H1 (cell line): ENCODE measurements around the gene CENPM. TPM values are rescaled to one million over a fixed set of nuclear protein-coding genes. Genes with fewer than 3 reads are reported as not detected.
A peak's percentile ranks its signal among the peaks of the same experiment; 100 is the strongest.

ENCODE experiments used
- CTCF ChIA-PET: fragments of 300-600 bp; sonication (Branson Sonifier 250); formaldehyde crosslinking; loops from one replicate; lab custom pipeline; 2021; ENCODE audit not compliant: partially characterized antibody; lab: Charles Lee
- POLR2A ChIA-PET: fragments of 300-600 bp; sonication (Branson Sonifier 250); formaldehyde crosslinking; loops from one replicate; lab custom pipeline; 2021; ENCODE audit warnings: inconsistent platforms; ENCODE audit not compliant: partially characterized antibody; lab: Charles Lee
- DNase-seq, 2 experiments: peaks; one replicate each; pipeline versions ENCODE4 v3.0.0 to v3.0.0-alpha.2; 2010 to 2022; ENCODE audit warnings: low spot score in 2 of 2, low read depth in 1 of 2, mixed read lengths in 1 of 2
- FAIRE-seq: peaks from 2 replicates; lab custom pipeline; 2011; peaks lifted over from hg19 to GRCh38; lab: Jason Lieb, UNC
- H2AFZ ChIP-seq: 2 replicates; pipeline ENCODE4 v1.8.1; 2012; ENCODE audit warnings: low read length, inconsistent platforms
- H2AK5ac ChIP-seq: 2 replicates; pipeline ENCODE4 v1.6.1; 2013; ENCODE audit warnings: low read depth, low read length
- H2BK120ac ChIP-seq: replicated peaks from 2 replicates; pipeline ENCODE3; 2013; ENCODE audit warnings: low read depth, low read length, inconsistent platforms
- H2BK12ac ChIP-seq: 2 replicates; pipeline ENCODE4 v1.6.1; 2013; ENCODE audit warnings: low read depth, low read length
- H2BK15ac ChIP-seq: 2 replicates; pipeline ENCODE4 v1.6.1; 2013; ENCODE audit warnings: low read length
- H2BK20ac ChIP-seq: 2 replicates; pipeline ENCODE4 v1.6.1; 2013; ENCODE audit warnings: low read length
- H2BK5ac ChIP-seq: 2 replicates; pipeline ENCODE4 v1.6.1; 2013; ENCODE audit warnings: low read depth, low read length
- H3K14ac ChIP-seq: 2 replicates; pipeline ENCODE4 v1.6.1; 2013; ENCODE audit warnings: inconsistent platforms; ENCODE audit not compliant: insufficient read length
- H3K18ac ChIP-seq: 2 replicates; pipeline ENCODE4 v1.6.1; 2013; ENCODE audit warnings: low read length; ENCODE audit errors: extremely low read depth
- H3K23ac ChIP-seq: 2 replicates; pipeline ENCODE4 v1.6.1; 2013; ENCODE audit warnings: inconsistent platforms; ENCODE audit not compliant: insufficient read length
- H3K23me2 ChIP-seq: 2 replicates; pipeline ENCODE4 v1.6.1; 2013; ENCODE audit warnings: low read depth, low read length
- H3K27ac ChIP-seq: 2 replicates; pipeline ENCODE4 v1.6.1; 2011; ENCODE audit warnings: low read depth, low read length, inconsistent platforms
- H3K27me3 ChIP-seq, 4 experiments: replicated peaks in 1 of 4; 1 replicate in 1 of 4; 2 replicates in 3 of 4; pipeline versions ENCODE4 v1.6.1 to v1.8.1; 2011 to 2013; ENCODE audit warnings: low read length in 3 of 4, mild to moderate bottlenecking in 3 of 4, inconsistent platforms in 2 of 4, mixed read lengths in 2 of 4, moderate library complexity in 1 of 4; ENCODE audit not compliant: control insufficient read depth in 3 of 4, insufficient read depth in 3 of 4; ENCODE audit errors: extremely low read depth in 1 of 4
- H3K36me3 ChIP-seq, 4 experiments: 2 replicates each; pipeline versions ENCODE4 v1.6.1 to v1.8.1; 2011 to 2013; ENCODE audit warnings: mild to moderate bottlenecking in 4 of 4, low read length in 3 of 4, moderate library complexity in 2 of 4, control low read depth in 1 of 4, inconsistent platforms in 1 of 4; ENCODE audit not compliant: insufficient read depth in 4 of 4, control insufficient read depth in 2 of 4
- H3K4ac ChIP-seq: replicated peaks from 2 replicates; pipeline ENCODE3; 2013; ENCODE audit warnings: low read length, low read depth, mixed read lengths, inconsistent platforms; ENCODE audit not compliant: insufficient read length
- H3K4me1 ChIP-seq, 4 experiments: replicated peaks in 1 of 4; 1 replicate in 1 of 4; 2 replicates in 3 of 4; pipeline versions ENCODE4 v1.6.1 to v1.8.1; 2011 to 2013; ENCODE audit warnings: low read length in 3 of 4, inconsistent platforms in 2 of 4, mixed read lengths in 1 of 4; ENCODE audit not compliant: insufficient read depth in 4 of 4, control insufficient read depth in 3 of 4
- H3K4me2 ChIP-seq, 2 experiments: 2 replicates each; pipeline versions ENCODE4 v1.6.1 to v1.8.1; 2011 to 2013; ENCODE audit warnings: low read depth in 2 of 2, low read length in 2 of 2, control low read depth in 1 of 2, inconsistent platforms in 1 of 2, mild to moderate bottlenecking in 1 of 2; ENCODE audit not compliant: insufficient read depth in 1 of 2
- H3K4me3 ChIP-seq, 4 experiments: fragments of 200-600, 300-600 bp in 1 of 4; sonication (generic), shearing (Covaris generic), sonication (Bioruptor Twin) in 1 of 4; 2 replicates each; pipeline versions ENCODE4 v1.5.1 to v1.8.1; 2011 to 2016; ENCODE audit warnings: low read length in 4 of 4, low read depth in 3 of 4, control low read depth in 2 of 4, inconsistent platforms in 2 of 4, mild to moderate bottlenecking in 2 of 4, mixed read lengths in 1 of 4, moderate library complexity in 1 of 4; ENCODE audit not compliant: insufficient read depth in 2 of 4; ENCODE audit errors: extremely low read depth in 1 of 4
- H3K56ac ChIP-seq: replicated peaks from 2 replicates; pipeline ENCODE3; 2013; ENCODE audit warnings: low read depth, mild to moderate bottlenecking, mixed read lengths, low read length, inconsistent platforms; ENCODE audit not compliant: insufficient read length
- H3K79me1 ChIP-seq: 2 replicates; pipeline ENCODE4 v1.6.1; 2013; ENCODE audit warnings: low read depth, low read length, control low read depth
- H3K79me2 ChIP-seq, 2 experiments: 2 replicates each; pipeline versions ENCODE4 v1.6.1 to v1.8.1; 2012 to 2013; ENCODE audit warnings: low read length in 2 of 2, mild to moderate bottlenecking in 2 of 2, inconsistent platforms in 1 of 2; ENCODE audit not compliant: insufficient read depth in 2 of 2, control insufficient read depth in 1 of 2
- H3K9ac ChIP-seq, 4 experiments: replicated peaks in 1 of 4; 1 replicate in 1 of 4; 2 replicates in 3 of 4; pipeline versions ENCODE4 v1.6.1 to v1.8.1; 2011 to 2013; ENCODE audit warnings: low read depth in 3 of 4, low read length in 3 of 4, control low read depth in 2 of 4, mild to moderate bottlenecking in 2 of 4, moderate library complexity in 2 of 4, inconsistent platforms in 1 of 4; ENCODE audit errors: extremely low read depth in 1 of 4
- H3K9me3 ChIP-seq, 2 experiments: 2 replicates each; pipeline versions ENCODE4 v1.6.1 to v1.8.1; 2012 to 2013; ENCODE audit warnings: mild to moderate bottlenecking in 2 of 2, moderate library complexity in 2 of 2, control low read depth in 1 of 2, inconsistent platforms in 1 of 2, low read depth in 1 of 2, low read length in 1 of 2, mixed read lengths in 1 of 2; ENCODE audit not compliant: insufficient read depth in 2 of 2
- H4K20me1 ChIP-seq, 2 experiments: replicated peaks in 1 of 2; 2 replicates each; pipeline versions ENCODE3 to v1.8.1; 2011 to 2013; ENCODE audit warnings: inconsistent platforms in 2 of 2, low read length in 2 of 2, mild to moderate bottlenecking in 1 of 2; ENCODE audit not compliant: insufficient read depth in 2 of 2, control insufficient read depth in 1 of 2
- H4K5ac ChIP-seq: 2 replicates; pipeline ENCODE4 v1.6.1; 2013; ENCODE audit warnings: low read length, low read depth, mixed read lengths, inconsistent platforms; ENCODE audit not compliant: insufficient read length
- H4K8ac ChIP-seq: 2 replicates; pipeline ENCODE4 v1.8.0; 2013; ENCODE audit warnings: mild to moderate bottlenecking, moderate library complexity, low read length, inconsistent platforms; ENCODE audit not compliant: insufficient read depth; ENCODE audit errors: extremely low read depth
- H4K91ac ChIP-seq: replicated peaks from 2 replicates; pipeline ENCODE3; 2013; ENCODE audit warnings: low read length, mixed read lengths, inconsistent platforms; ENCODE audit not compliant: insufficient read length
- HDAC2 ChIP-seq, 2 experiments: fragments of 300-600 bp in 1 of 2; sonication (generic) in 1 of 2; IDR thresholded peaks; 2 replicates each; pipeline ENCODE4 v1.6.1; 2011 to 2012; ENCODE audit warnings: low read depth in 2 of 2, low read length in 2 of 2, mild to moderate bottlenecking in 2 of 2, moderate library complexity in 2 of 2, borderline replicate concordance in 1 of 2, inconsistent platforms in 1 of 2
- JUN ChIP-seq: IDR thresholded peaks from 2 replicates; pipeline ENCODE4 v1.6.1; 2011; ENCODE audit warnings: low read depth, mild to moderate bottlenecking, improper control_type of control experiment, low read length
- POLR2AphosphoS5 ChIP-seq: IDR thresholded peaks from 2 replicates; pipeline ENCODE4 v1.6.1; 2011; ENCODE audit warnings: low read depth, low read length
- POU5F1 ChIP-seq: IDR thresholded peaks from 2 replicates; pipeline ENCODE4 v1.6.1; 2011; ENCODE audit warnings: low read depth, mild to moderate bottlenecking, low read length, moderate library complexity
- RBBP5 ChIP-seq: IDR thresholded peaks from 2 replicates; pipeline ENCODE4 v1.7.1; 2012; ENCODE audit warnings: low read depth, mild to moderate bottlenecking, inconsistent platforms, low read length, moderate library complexity, borderline replicate concordance
- RFX5 ChIP-seq: IDR thresholded peaks from 2 replicates; pipeline ENCODE4 v1.6.1; 2011; ENCODE audit warnings: low read depth, low read length, improper control_type of control experiment, borderline replicate concordance
- SAP30 ChIP-seq: fragments of 300-600 bp; sonication (generic); IDR thresholded peaks from 2 replicates; pipeline ENCODE4 v1.7.1; 2012; ENCODE audit warnings: low read length, moderate library complexity, mild to moderate bottlenecking, inconsistent platforms; ENCODE audit not compliant: insufficient read depth, insufficient replicate concordance
- SP2 ChIP-seq: IDR thresholded peaks from 2 replicates; pipeline ENCODE4 v1.6.1; 2012; ENCODE audit warnings: mild to moderate bottlenecking, low read length, inconsistent platforms
- SUZ12 ChIP-seq: fragments of 200-600 bp; sonication (generic); IDR thresholded peaks from 2 replicates; pipeline ENCODE4 v1.6.1; 2012; ENCODE audit warnings: mild to moderate bottlenecking, inconsistent platforms, low read length, moderate library complexity, mixed read lengths
- TBP ChIP-seq: IDR thresholded peaks from 2 replicates; pipeline ENCODE4 v1.6.1; 2011; ENCODE audit warnings: low read depth, low read length, improper control_type of control experiment
- TCF12 ChIP-seq: IDR thresholded peaks from 2 replicates; pipeline ENCODE4 v1.6.1; 2011; ENCODE audit warnings: low read depth, mild to moderate bottlenecking, low read length
- YY1 ChIP-seq: IDR thresholded peaks from 2 replicates; pipeline ENCODE4 v1.6.1; 2011; ENCODE audit warnings: low read depth, mild to moderate bottlenecking, low read length
- WGBS, 2 experiments: shearing (Covaris generic) in 1 of 2; methylation state at CpG; one replicate each; pipeline versions ENCODE4 v1.1.6 to v1.1.7; 2013 to 2015; ENCODE audit warnings: low lambda C conversion rate in 2 of 2, mixed read lengths in 2 of 2, inconsistent platforms in 1 of 2, low coverage in 1 of 2, missing lambda C conversion rate in 1 of 2; ENCODE audit not compliant: insufficient replicate concordance in 2 of 2, insufficient coverage in 1 of 2, insufficient read length in 1 of 2; ENCODE audit errors: extremely low coverage in 1 of 2, missing lambda C conversion rate in 1 of 2; 5-methylcytosine and 5-hydroxymethylcytosine counted together
- polyA plus RNA-seq, 7 experiments: library from polyadenylated mRNA; depleted of rRNA in 3 of 7; stranded (reverse) in 5 of 7; unstranded in 2 of 7; fragments of >200 nt in 5 of 7; fragments of 200-250 nt in 2 of 7; gene quantifications; 1 replicate in 5 of 7; 2 replicates in 1 of 7; 4 replicates in 1 of 7; pipeline versions ENCODE4 v1.2.1 to v1.2.3, GENCODE V29; 2011 to 2013; ENCODE audit warnings: missing spikeins in 2 of 7, mixed read lengths in 2 of 7
- total RNA-seq: library from RNA; stranded (reverse); fragmentation: NEBNext Ultra II Directional; extraction: Animal tissue kit (Norgen Biotek cat#: 25700); gene quantifications from 2 replicates; pipeline ENCODE4 v1.2.1, GENCODE V29; 2021
- TF ChIP-seq, protein P1 (sequence below): IDR thresholded peaks from 2 replicates; pipeline ENCODE4 v1.6.1; 2012; ENCODE audit warnings: low read length, inconsistent platforms

Gene CENPM
- total and polyA plus RNA-seq, 2 of the 8 experiments (the other 6 are each of a cell fraction or from before 2014, with no cell fraction given): 32.0 to 80.4 TPM

DNA sequence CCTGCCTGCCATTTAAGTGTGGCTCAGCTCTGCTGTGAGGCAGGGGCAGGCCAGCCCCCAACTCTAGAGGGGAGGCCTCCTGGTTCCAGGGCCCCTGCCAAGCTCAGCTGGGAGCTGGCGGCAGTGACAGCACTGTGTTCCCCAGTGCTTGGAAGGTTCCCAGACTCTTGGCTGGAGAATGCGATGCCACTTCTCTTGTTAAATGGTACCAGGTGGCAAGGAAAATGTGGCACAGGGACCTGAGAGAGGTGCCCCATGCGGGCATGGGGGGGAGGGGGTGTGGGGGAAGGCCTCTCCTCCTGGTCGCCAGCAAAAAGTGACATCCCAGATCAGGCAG, 12.0 kb downstream of the CENPM start:
- Histone ChIP-seq H3K56ac (no peak overlapping the region), H3K23ac (no peak overlapping the region), H2AFZ (no peak overlapping the region), H2AK5ac (no peak overlapping the region), H2BK12ac (no peak overlapping the region), H3K36me3 (peaks cover 3 to 17% (median 9%) of the 10 kb centered on the region in 4 experiments; a peak in 7 of 8 replicates), H3K9ac (no peak overlapping the region), H3K4ac (no peak overlapping the region), H4K8ac (peak overlapping the region; percentile 74; the same call in 1 of the 2 replicates), H2BK5ac (no peak overlapping the region), H3K4me2 (no peak overlapping the region), H3K18ac (no peak overlapping the region), H3K27ac (no peak overlapping the region), H3K79me2 (no peaks in the 10 kb centered on the region), H3K14ac (no peak overlapping the region), H3K4me3 (no peak overlapping the region), H2BK20ac (no peak overlapping the region), H3K79me1 (peaks cover 5% of the 10 kb centered on the region), H4K5ac (no peak overlapping the region), H3K9me3 (no peaks in the 10 kb centered on the region), H3K27me3 (no peaks in the 10 kb centered on the region; a peak in 2 of 7 replicates), H4K20me1 (peaks cover 11 to 21% of the 10 kb centered on the region in 2 experiments), H4K91ac (no peak overlapping the region), H2BK120ac (no peak overlapping the region), H3K4me1 (no peaks in the 10 kb centered on the region; a peak in 1 of 7 replicates), H2BK15ac (no peak overlapping the region), H3K23me2 (no peaks in the 10 kb centered on the region)
- CTCF ChIA-PET: interaction anchor here (0.9 to 1.6 kb wide), 4 partner anchors 9 to 238 kb away, joined by 3 to 8 read pairs (median 4); partner anchors contain the start of gene CENPM
- DNase-seq (no peak), FAIRE-seq (no peak)
- POLR2A ChIA-PET: interaction anchor here (1.1 to 3.6 kb wide), 4 partner anchors 9 to 21 kb away, joined by 3 to 15 read pairs (median 8); partner anchors contain the start of genes CENPM and SHISA8
- WGBS, 2 experiments: 100% methylated on average over 3 of the region's 4 CpGs; no CpG with 5 or more reads in 1 of the 2 experiments
- TF ChIP-seq TBP (no peak), TCF12 (no peak), HDAC2 (IDR thresholded peaks at IDR 0.05; ENCODE audit: borderline replicate concordance in 1 of 2, low read depth in 2 of 2, low read length in 2 of 2) (no peak), SUZ12 (no peak), YY1 (no peak), JUN (no peak), RBBP5 (no peak), POU5F1 (no peak), SP2 (no peak), POLR2AphosphoS5 (no peak), RFX5 (no peak), SAP30 (no peak)
- TF ChIP-seq, protein P1, sequence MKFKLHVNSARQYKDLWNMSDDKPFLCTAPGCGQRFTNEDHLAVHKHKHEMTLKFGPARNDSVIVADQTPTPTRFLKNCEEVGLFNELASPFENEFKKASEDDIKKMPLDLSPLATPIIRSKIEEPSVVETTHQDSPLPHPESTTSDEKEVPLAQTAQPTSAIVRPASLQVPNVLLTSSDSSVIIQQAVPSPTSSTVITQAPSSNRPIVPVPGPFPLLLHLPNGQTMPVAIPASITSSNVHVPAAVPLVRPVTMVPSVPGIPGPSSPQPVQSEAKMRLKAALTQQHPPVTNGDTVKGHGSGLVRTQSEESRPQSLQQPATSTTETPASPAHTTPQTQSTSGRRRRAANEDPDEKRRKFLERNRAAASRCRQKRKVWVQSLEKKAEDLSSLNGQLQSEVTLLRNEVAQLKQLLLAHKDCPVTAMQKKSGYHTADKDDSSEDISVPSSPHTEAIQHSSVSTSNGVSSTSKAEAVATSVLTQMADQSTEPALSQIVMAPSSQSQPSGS: no peak
